Neutrophil (primary cell): ENCODE results near the gene PLG.
"Not testable (repeated sequence)": the region's sequence is repeated elsewhere in the genome, so short reads cannot be mapped to it uniquely, and the experiment has no call there.

ENCODE experiments used
- H3K27ac ChIP-seq: fragments of 200-600 bp; sonication (generic); 2 replicates; pipeline ENCODE4 v1.5.1; 2016; ENCODE audit warnings: mild to moderate bottlenecking, moderate library complexity
- H3K27me3 ChIP-seq: fragments of 200-600 bp; sonication (generic); 2 replicates; pipeline ENCODE4 v1.6.0; 2016; ENCODE audit warnings: mild to moderate bottlenecking
- H3K36me3 ChIP-seq: fragments of 200-600 bp; sonication (generic); 2 replicates; pipeline ENCODE4 v1.5.1; 2017
- H3K4me1 ChIP-seq, 2 experiments: fragments of 200-600 bp in 1 of 2; sonication (generic) in 1 of 2; 1 replicate in 1 of 2; 2 replicates in 1 of 2; pipeline versions ENCODE4 v1.5.1 to v1.6.1; 2013 to 2016; ENCODE audit warnings: low read depth in 1 of 2, low read length in 1 of 2, mild to moderate bottlenecking in 1 of 2, moderate library complexity in 1 of 2; ENCODE audit not compliant: control insufficient read depth in 1 of 2, insufficient read depth in 1 of 2
- H3K4me3 ChIP-seq, 2 experiments: fragments of 200-600 bp in 1 of 2; sonication (generic) in 1 of 2; 1 replicate in 1 of 2; 2 replicates in 1 of 2; pipeline ENCODE4 v1.5.1; 2013 to 2016; ENCODE audit warnings: low read depth in 1 of 2, low read length in 1 of 2, mild to moderate bottlenecking in 1 of 2, moderate library complexity in 1 of 2
- H3K9me3 ChIP-seq: fragments of 200-600 bp; sonication (generic); 2 replicates; pipeline ENCODE4 v1.5.1; 2016
- TF ChIP-seq, protein P1 (sequence below): fragments of 200-600 bp; sonication (generic); IDR thresholded peaks from 2 replicates; pipeline ENCODE4 v1.5.1; 2016; ENCODE audit warnings: antibody characterized with exemption

Gene PLG

DNA sequence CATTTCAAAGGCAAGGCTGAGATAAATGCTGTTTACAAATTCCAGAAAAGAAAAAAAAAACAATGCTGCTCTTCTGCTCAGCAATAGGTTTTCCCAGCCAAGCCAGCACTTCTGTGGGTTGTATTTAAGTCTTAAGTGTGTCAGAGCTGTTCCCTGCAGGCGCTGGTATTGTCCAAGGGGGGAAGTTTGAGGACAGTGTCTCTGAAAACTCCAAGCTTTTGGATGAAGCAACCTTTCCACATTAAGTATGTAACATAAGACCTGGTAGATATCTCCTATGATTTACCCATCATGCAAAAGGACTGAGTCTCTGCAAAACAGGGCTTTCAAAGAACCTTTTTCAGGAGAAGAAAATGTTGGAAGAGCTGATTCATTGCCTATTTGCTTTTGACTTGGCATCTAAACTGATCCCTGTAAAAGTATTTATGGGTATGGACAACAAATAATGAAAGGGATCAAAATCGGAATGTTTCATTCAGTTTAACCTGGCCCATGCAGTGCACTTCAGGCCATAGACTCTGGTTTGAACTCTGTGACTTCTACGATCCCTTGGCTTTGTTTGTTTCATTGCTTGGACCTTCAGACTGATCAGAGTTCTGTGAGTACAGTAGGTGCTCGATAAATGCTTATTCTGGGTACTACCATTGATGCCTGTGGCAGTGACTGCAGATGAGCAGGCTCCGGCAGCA is 16.1 kb upstream of the PLG start:
- Histone ChIP-seq H3K27me3 (no peaks in the 10 kb centered on the region), H3K9me3 (no peaks in the 10 kb centered on the region), H3K27ac (no peak overlapping the region), H3K4me3 (no peak overlapping the region), H3K36me3 (no peaks in the 10 kb centered on the region), H3K4me1 (no peaks in the 10 kb centered on the region)
- TF ChIP-seq, protein P1, sequence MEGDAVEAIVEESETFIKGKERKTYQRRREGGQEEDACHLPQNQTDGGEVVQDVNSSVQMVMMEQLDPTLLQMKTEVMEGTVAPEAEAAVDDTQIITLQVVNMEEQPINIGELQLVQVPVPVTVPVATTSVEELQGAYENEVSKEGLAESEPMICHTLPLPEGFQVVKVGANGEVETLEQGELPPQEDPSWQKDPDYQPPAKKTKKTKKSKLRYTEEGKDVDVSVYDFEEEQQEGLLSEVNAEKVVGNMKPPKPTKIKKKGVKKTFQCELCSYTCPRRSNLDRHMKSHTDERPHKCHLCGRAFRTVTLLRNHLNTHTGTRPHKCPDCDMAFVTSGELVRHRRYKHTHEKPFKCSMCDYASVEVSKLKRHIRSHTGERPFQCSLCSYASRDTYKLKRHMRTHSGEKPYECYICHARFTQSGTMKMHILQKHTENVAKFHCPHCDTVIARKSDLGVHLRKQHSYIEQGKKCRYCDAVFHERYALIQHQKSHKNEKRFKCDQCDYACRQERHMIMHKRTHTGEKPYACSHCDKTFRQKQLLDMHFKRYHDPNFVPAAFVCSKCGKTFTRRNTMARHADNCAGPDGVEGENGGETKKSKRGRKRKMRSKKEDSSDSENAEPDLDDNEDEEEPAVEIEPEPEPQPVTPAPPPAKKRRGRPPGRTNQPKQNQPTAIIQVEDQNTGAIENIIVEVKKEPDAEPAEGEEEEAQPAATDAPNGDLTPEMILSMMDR: no peak

DNA sequence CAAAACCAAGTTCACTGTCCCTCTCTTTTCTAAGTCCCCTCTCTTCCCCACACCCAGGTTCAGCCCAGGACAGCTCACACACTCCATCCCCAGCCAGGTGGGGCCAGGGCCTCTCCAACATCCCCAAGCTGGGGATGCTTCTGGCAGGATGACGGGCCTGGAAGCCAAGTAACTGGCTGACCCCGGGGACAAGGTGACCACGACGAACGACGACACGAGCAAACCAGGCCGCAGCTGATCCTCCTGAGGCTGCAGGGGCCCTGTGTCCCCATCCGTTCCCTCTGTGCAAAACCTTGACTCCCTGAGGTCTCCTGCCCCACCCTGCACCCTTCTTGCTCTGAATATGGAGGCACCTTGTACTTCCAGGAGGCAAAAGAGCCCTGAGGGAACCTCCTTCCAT is 11.6 kb upstream of the PLG start:
- no peak overlapping the region for H3K4me3 ChIP-seq
- H3K4me1 ChIP-seq: no peaks in the 10 kb centered on the region
- TF ChIP-seq, protein P1: no peak
- no peaks in the 10 kb centered on the region for H3K36me3 ChIP-seq
- no peaks in the 10 kb centered on the region for H3K9me3 ChIP-seq
- H3K27ac ChIP-seq: no peak overlapping the region
- H3K27me3 ChIP-seq: no peaks in the 10 kb centered on the region

DNA sequence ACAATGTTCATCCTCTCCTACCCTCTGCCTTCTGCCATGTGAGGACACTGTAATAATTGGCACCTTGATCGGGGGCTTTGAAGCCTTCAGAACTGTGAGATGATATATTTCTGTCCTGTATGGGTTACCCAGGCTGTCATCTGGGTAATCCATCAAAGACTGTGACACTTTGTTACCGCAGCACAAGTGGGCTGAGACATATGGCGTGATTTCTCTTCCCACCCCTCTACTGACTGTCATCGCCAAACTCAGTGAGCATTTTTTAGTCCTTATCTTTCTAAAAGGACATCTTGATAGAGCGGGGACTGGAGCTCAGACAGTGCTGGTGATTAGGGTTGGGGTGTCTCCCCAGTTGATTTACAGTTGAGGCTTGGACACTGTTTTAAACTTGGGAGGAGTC is 10.4 kb upstream of the PLG start:
- H3K9me3 ChIP-seq: no peaks in the 10 kb centered on the region
- H3K4me3 ChIP-seq: no peak overlapping the region
- H3K4me1 ChIP-seq: no peaks in the 10 kb centered on the region
- H3K36me3 ChIP-seq: no peaks in the 10 kb centered on the region
- TF ChIP-seq, protein P1: no peak
- H3K27ac ChIP-seq: no peak overlapping the region
- no peaks in the 10 kb centered on the region for H3K27me3 ChIP-seq

DNA sequence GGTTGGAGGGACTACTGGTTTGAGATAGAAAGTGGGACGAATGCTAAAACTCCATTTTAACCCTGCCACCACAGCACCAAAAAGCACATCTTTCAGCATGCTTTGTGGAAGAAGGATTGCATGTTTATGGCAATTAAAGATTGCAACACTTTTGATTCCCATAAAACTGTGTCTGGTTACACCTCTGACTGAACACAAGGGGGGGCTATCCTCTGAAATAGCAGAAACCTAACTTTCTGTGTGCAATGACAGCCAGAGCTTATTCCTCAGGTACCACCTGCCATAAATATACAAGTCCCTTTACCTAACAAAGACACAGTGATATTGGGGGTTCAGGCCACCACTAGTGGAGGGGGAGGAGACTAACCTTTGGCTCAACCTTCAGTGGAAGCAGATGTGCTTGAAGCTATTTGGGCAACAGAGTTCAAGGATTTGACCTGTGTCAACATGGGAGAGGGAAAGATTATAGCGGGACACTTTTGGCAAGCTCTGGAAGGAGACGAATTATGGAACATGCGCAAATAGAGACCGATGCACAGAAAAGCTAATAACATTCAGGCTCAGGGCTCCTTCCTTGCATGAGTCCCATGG is 9.6 kb upstream of the PLG start:
- Histone ChIP-seq H3K4me1 (no peaks in the 10 kb centered on the region), H3K9me3 (no peaks in the 10 kb centered on the region), H3K27me3 (no peaks in the 10 kb centered on the region), H3K27ac (no peak overlapping the region), H3K36me3 (no peaks in the 10 kb centered on the region), H3K4me3 (no peak overlapping the region)
- TF ChIP-seq, protein P1: no peak

DNA sequence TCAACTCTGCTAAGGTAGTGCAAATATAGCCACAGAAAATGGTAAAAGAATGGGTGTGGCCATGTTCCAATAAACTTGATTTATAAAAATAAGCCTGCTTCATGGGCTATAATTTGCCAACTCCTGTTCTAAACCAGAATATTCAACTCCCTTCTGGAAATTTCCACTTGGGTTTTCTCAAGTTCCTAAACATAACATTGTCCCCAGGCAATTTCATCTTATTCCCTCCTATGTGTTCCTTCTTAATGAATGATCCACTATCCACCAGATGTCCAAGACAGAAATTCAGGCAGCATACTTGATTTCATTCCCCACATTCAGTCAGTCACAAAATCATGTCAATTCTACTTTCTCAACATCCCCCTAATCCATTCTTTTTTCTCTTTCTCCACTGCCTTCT is 7.0 kb upstream of the PLG start:
- not testable (repeated sequence) for H3K27me3 ChIP-seq, H3K27ac ChIP-seq

DNA sequence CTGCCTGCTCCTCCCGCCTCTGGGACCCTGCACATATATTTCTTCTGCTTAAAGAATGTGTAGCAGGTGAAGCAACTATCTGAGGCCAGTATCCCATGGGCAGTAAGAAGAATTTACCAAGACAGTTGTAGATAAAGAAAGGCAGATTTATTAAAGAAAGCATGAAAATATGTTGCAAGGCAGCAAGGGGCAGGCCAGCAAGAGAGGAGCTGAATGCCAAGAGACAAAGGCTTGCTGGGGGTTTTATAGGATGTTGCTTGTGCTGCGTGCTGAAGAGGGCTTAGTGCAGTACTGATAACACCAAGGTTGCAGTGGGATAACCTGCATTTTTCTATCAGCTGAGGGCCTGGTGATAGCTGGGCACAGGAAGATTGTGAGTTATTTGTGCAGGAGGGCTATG is 6.4 kb upstream of the PLG start:
- H3K36me3 ChIP-seq, H3K9me3 ChIP-seq, H3K27ac ChIP-seq, H3K4me3 ChIP-seq, H3K4me1 ChIP-seq, H3K27me3 ChIP-seq: not testable (repeated sequence)

More for the DNA sequence above, 7.0 kb upstream of the PLG start:
- not testable (repeated sequence) for H3K4me3 ChIP-seq, H3K4me1 ChIP-seq, H3K36me3 ChIP-seq, H3K9me3 ChIP-seq

DNA sequence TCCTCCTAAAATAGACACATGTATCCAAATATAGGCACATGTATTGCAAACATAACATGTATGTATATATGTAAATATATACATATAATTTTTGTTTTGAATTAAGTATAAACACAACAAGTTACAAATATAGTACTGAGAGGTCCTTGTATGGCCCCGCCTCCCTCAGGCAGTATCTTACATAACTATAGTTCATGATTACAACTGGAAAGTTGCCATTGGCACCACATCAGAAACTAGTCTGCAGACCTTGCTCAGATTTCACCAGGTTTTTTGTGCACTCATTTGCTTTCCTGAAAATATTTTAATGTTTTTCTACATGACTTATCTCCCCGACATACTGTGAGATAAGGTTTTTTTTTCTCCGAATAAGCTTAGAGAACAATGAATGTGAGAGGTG is 5.2 kb upstream of the PLG start:
- not testable (repeated sequence) for H3K4me3 ChIP-seq, H3K36me3 ChIP-seq, H3K27ac ChIP-seq, H3K27me3 ChIP-seq, H3K4me1 ChIP-seq, H3K9me3 ChIP-seq
